OCI-M2 (cell line): ENCODE data around the gene ATP11A.

Experiments used
- DNase-seq: peaks from one replicate; lab custom pipeline; 2025; ENCODE audit not compliant: unreplicated experiment; lab: John Stamatoyannopoulos, UW

The ATP11A gene

GRCh38 chr13:112917056-112917664, 227.3 kb downstream of the ATP11A start:
- DNase-seq, result no peak

- DNase-seq, result no peak
These were observed 227.9 kb downstream of the ATP11A start for GRCh38 chr13:112917737-112918136.

GRCh38 chr13:112918266-112918665, 228.4 kb downstream of the ATP11A start:
- DNase-seq, result no peak

- no peak for DNase-seq
These were observed 228.9 kb downstream of the ATP11A start for GRCh38 chr13:112918746-112919145.

- DNase-seq, result no peak
These were observed 234.1 kb downstream of the ATP11A start for GRCh38 chr13:112923962-112924361.

GRCh38 chr13:112924365-112924764, 234.5 kb downstream of the ATP11A start:
- DNase-seq, result no peak

GRCh38 chr13:112926003-112926402, 236.2 kb downstream of the ATP11A start:
- DNase-seq, result no peak

- no peak for DNase-seq
These were observed 237.2 kb downstream of the ATP11A start for GRCh38 chr13:112926993-112927392.

GRCh38 chr13:112928020-112928971, 238.5 kb downstream of the ATP11A start:
- no peak for DNase-seq

GRCh38 chr13:112928972-112929782, 239.3 kb downstream of the ATP11A start:
- no peak for DNase-seq

GRCh38 chr13:112929783-112930055, 239.9 kb downstream of the ATP11A start:
- no peak for DNase-seq

- DNase-seq, result no peak
These were observed 240.4 kb downstream of the ATP11A start for GRCh38 chr13:112930192-112930591.

GRCh38 chr13:112931028-112931934, 241.4 kb downstream of the ATP11A start:
- DNase-seq, result no peak

GRCh38 chr13:112932971-112933370, 243.1 kb downstream of the ATP11A start:
- DNase-seq, result no peak

GRCh38 chr13:112933649-112934048, 243.8 kb downstream of the ATP11A start:
- DNase-seq, result no peak

- no peak for DNase-seq
These were observed 244.2 kb downstream of the ATP11A start for GRCh38 chr13:112934078-112934477.
